Adipocyte (in vitro differentiated cells): ENCODE measurements around the gene LRBA.
A peak's percentile ranks its signal among the peaks of the same experiment; 100 is the strongest.
"Not testable (repeated sequence)": the region's sequence is repeated elsewhere in the genome, so short reads cannot be mapped to it uniquely, and the experiment has no call there.

Experiments
- DNase-seq: peaks from one replicate; pipeline ENCODE4 v3.0.0-alpha.2; 2015; ENCODE audit warnings: low read depth
- H3K27me3 ChIP-seq: replicated peaks from 2 replicates; pipeline ENCODE4 v1.7.0; 2013; ENCODE audit warnings: mild to moderate bottlenecking, low read length, moderate library complexity; ENCODE audit not compliant: control insufficient read depth, insufficient read depth
- H3K36me3 ChIP-seq: 2 replicates; pipeline ENCODE4 v1.7.0; 2013; ENCODE audit warnings: low read length, mild to moderate bottlenecking, moderate library complexity; ENCODE audit not compliant: control insufficient read depth, insufficient read depth, severe bottlenecking
- H3K4me1 ChIP-seq: 2 replicates; pipeline ENCODE4 v1.7.0; 2013; ENCODE audit warnings: mild to moderate bottlenecking, low read length, moderate library complexity; ENCODE audit not compliant: control insufficient read depth, insufficient read depth
- H3K4me3 ChIP-seq: 2 replicates; pipeline ENCODE4 v1.7.0; 2013; ENCODE audit warnings: mild to moderate bottlenecking, low read length, moderate library complexity
- H3K9ac ChIP-seq: 2 replicates; pipeline ENCODE4 v1.7.0; 2013; ENCODE audit warnings: mild to moderate bottlenecking, low read length, moderate library complexity
- H3K9me3 ChIP-seq: 2 replicates; pipeline ENCODE4 v1.7.0; 2013; ENCODE audit warnings: mild to moderate bottlenecking, low read length, moderate library complexity; ENCODE audit not compliant: control insufficient read depth

Gene LRBA

GRCh38 chr4:151035911-151036310 lies 20.8 kb upstream of the LRBA start:
- no peak for DNase-seq
- H3K36me3 ChIP-seq: no peaks in the 10 kb centered on the region
- H3K4me3 ChIP-seq: no peak overlapping the region
- H3K27me3 ChIP-seq: no peaks in the 10 kb centered on the region
- no peaks in the 10 kb centered on the region for H3K9me3 ChIP-seq
- H3K4me1 ChIP-seq: no peaks in the 10 kb centered on the region
- H3K9ac ChIP-seq: no peak overlapping the region

- H3K27me3 ChIP-seq: no peaks in the 10 kb centered on the region
- no peaks in the 10 kb centered on the region for H3K4me1 ChIP-seq
- H3K9ac ChIP-seq: no peak overlapping the region
- H3K36me3 ChIP-seq: no peaks in the 10 kb centered on the region
- H3K4me3 ChIP-seq: no peak overlapping the region
- DNase-seq: no peak
- H3K9me3 ChIP-seq: no peaks in the 10 kb centered on the region
These were observed 20.2 kb upstream of the LRBA start for GRCh38 chr4:151035328-151035727.

DNA sequence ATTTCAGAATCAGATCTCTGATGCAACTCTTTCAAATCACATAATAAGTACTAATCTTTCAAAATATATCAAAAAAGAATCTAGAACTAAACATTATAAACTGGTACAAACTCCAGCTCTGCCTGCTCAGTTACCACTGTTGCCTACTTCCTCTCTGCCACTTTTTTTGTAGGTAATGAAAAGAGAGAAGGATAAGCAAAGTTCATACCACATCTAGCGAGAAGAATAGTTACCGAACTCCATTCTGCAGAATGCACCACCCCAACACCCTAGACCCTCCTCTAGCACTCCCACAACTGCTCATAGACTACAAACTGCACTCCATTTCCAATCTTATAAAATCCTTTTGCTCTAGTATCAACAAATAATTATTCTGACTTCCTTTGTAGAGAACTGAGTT lies 19.7 kb upstream of the LRBA start:
- no peak for DNase-seq
- H3K4me3 ChIP-seq: no peak overlapping the region
- no peaks in the 10 kb centered on the region for H3K9me3 ChIP-seq

GRCh38 chr4:151031831-151032605 lies 16.9 kb upstream of the LRBA start:
- peak; percentile 20 for DNase-seq
- no peaks in the 10 kb centered on the region for H3K9me3 ChIP-seq

More for the DNA sequence above, 19.7 kb upstream of the LRBA start:
- H3K36me3 ChIP-seq: no peaks in the 10 kb centered on the region
- no peak overlapping the region for H3K9ac ChIP-seq
- H3K27me3 ChIP-seq: no peaks in the 10 kb centered on the region
- no peaks in the 10 kb centered on the region for H3K4me1 ChIP-seq

DNA sequence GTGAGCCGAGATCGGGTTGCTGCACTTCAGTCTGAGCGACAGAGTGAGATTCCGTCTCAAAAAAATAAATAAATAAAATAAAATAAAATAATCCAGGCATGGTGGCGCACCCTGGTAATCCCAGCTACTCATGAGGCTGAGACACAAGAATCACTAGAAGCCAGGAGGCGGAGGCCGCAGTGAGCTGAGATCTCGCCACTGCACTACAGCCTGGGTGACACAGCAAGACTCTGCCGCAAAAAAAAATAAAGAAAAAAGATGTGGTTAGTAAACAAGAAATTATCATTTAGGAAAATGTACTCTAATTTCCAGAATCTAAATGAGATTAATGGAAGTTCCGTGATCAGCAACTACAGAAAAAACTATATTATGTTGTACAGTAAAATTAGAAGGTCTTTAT lies 14.5 kb upstream of the LRBA start:
- Histone ChIP-seq H3K27me3 (no peaks in the 10 kb centered on the region), H3K9me3 (no peaks in the 10 kb centered on the region), H3K36me3 (no peaks in the 10 kb centered on the region), H3K4me3 (no peak overlapping the region), H3K9ac (no peak overlapping the region), H3K4me1 (no peaks in the 10 kb centered on the region)
- no peak for DNase-seq

More at GRCh38 chr4:151031831-151032605, 16.9 kb upstream of the LRBA start:
- no peaks in the 10 kb centered on the region for H3K36me3 ChIP-seq
- H3K9ac ChIP-seq: no peak overlapping the region
- no peaks in the 10 kb centered on the region for H3K27me3 ChIP-seq
- no peak overlapping the region for H3K4me3 ChIP-seq
- no peaks in the 10 kb centered on the region for H3K4me1 ChIP-seq

DNA sequence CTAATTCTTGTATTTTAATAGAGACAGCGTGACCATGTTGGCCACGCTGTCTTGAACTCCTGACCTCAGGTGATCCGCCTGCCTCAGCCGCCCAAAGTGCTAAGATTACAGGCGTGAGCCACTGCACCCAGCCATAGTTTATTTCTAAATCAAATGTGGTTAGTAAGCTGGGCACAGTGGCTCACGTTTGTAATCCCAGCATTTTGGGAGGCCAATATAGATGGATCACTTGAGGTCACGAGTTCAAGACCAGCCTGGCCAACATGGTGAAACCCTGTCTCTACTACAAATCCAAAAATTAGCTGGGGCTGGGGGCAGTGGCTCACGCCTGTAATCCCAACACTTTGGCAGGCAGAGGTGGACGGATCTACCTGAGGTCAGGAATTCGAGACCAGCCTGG lies 13.9 kb upstream of the LRBA start:
- not testable (repeated sequence) for H3K4me3 ChIP-seq, H3K9ac ChIP-seq, H3K4me1 ChIP-seq, H3K27me3 ChIP-seq, H3K9me3 ChIP-seq, H3K36me3 ChIP-seq, DNase-seq

- Histone ChIP-seq H3K4me3 (no peak overlapping the region), H3K27me3 (no peaks in the 10 kb centered on the region), H3K9me3 (no peaks in the 10 kb centered on the region), H3K36me3 (no peaks in the 10 kb centered on the region), H3K4me1 (no peaks in the 10 kb centered on the region), H3K9ac (no peak overlapping the region)
- DNase-seq: no peak
These were observed 10.7 kb upstream of the LRBA start for GRCh38 chr4:151025759-151026158.

GRCh38 chr4:151022586-151022985 lies 7.5 kb upstream of the LRBA start:
- Histone ChIP-seq H3K9me3 (no peaks in the 10 kb centered on the region), H3K9ac (no peak overlapping the region), H3K4me3 (no peak overlapping the region), H3K27me3 (no peaks in the 10 kb centered on the region), H3K36me3 (no peaks in the 10 kb centered on the region), H3K4me1 (no peaks in the 10 kb centered on the region)
- DNase-seq: no peak

- no peak for DNase-seq
- Histone ChIP-seq H3K9ac (no peak overlapping the region), H3K9me3 (no peaks in the 10 kb centered on the region), H3K27me3 (no peaks in the 10 kb centered on the region), H3K4me1 (no peaks in the 10 kb centered on the region), H3K4me3 (no peak overlapping the region), H3K36me3 (no peaks in the 10 kb centered on the region)
These were observed 6.7 kb upstream of the LRBA start for GRCh38 chr4:151021637-151022334.

- no peaks in the 10 kb centered on the region for H3K9me3 ChIP-seq
- no peaks in the 10 kb centered on the region for H3K27me3 ChIP-seq
- peaks cover 5% of the 10 kb centered on the region for H3K4me1 ChIP-seq
- no peaks in the 10 kb centered on the region for H3K36me3 ChIP-seq
- DNase-seq: peak; percentile 90
- peak overlapping the region; percentile 97 for H3K4me3 ChIP-seq
- peak overlapping the region; percentile 93 for H3K9ac ChIP-seq
These were observed 619 bp upstream of the LRBA start for GRCh38 chr4:151015459-151016347.

DNA sequence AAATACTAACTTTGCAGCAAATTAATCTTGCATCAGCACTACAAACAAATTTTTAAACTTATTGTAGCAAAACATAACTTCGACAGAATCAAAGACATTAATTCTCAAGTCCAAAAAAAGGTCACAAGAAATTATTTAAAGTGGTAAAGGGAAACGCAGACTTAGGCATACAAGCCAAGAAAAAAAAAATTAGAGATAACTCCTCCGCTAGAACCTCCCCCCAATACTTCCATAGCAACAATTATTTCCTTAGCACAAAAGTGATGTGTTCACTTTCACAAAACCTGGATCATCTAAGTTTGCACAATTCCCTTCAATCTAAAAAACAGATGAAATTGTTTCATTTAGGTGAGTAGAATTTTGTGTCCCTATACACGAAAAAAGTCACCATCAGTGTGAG lies 1.1 kb downstream of the LRBA start:
- Histone ChIP-seq H3K4me3 (peak overlapping the region; percentile 97), H3K9ac (no peak overlapping the region), H3K4me1 (peaks cover 5% of the 10 kb centered on the region), H3K9me3 (no peaks in the 10 kb centered on the region), H3K36me3 (no peaks in the 10 kb centered on the region), H3K27me3 (no peaks in the 10 kb centered on the region)
- peak; percentile 9 for DNase-seq
